ENCODE measurements around the gene PRKG1. TPM values are rescaled to one million over a fixed set of nuclear protein-coding genes. Genes with fewer than 3 reads are reported as not detected.
A peak's percentile ranks its signal among the peaks of the same experiment; 100 is the strongest.

PRKG1 gene
- total RNA-seq, 2 experiments from 2014 or later, result not detected

GRCh38 chr10:52312942-52313255, 1238.6 kb downstream of the PRKG1 start:
- no peaks in the 10 kb centered on the region for H3K36me3 Mint-ChIP-seq
- intact Hi-C loops (cut with micrococcal nuclease), result no loop called here
- ChIA-PET CTCF (no interaction called here), POLR2A (no interaction called here)
- no peak overlapping the region for H3K27ac Mint-ChIP-seq
- no peak overlapping the region for H3K4me3 Mint-ChIP-seq
- DNase-seq, result no peak
- peaks cover 46% of the 10 kb centered on the region for H3K27me3 Mint-ChIP-seq
- H3K4me1 Mint-ChIP-seq (ENCODE audit: low read depth), result peaks cover 6% of the 10 kb centered on the region
- H3K9me3 Mint-ChIP-seq, result no peaks in the 10 kb centered on the region

DNA sequence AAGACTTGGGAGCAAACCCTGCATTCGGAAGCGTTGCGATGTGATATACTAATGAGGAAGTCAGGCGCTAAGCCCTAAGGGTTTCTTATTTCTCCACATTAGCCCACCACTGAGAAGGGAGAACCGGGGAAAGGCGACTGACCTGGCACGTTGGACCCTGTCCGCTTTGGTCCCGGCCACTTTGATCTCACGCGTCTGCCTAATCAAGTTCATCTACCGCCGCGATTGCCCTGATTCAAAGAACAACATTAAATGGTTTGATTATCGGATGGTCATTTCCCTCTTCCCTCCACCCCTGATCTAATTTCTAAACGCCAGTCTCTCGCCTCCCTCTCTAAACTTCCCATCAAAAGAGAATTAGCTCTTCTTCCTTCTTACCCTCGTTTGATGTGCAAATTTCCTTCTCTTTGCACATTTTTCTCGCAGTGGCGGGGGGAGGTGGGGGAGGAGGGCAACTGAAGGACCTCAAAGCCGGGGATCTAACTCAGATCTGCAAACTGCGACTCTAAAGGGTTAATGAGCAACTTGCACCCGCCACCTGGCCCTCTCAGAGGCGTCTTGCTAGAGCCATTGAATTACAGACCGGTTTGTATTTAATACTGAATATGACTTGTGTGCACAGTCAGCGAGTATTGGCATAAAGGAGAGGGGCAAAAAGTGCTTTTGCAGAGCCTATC, 1239.1 kb downstream of the PRKG1 start:
- ChIA-PET POLR2A (no interaction called here), CTCF (no interaction called here)
- no peak overlapping the region for H3K4me3 Mint-ChIP-seq
- H3K27ac Mint-ChIP-seq, result no peak overlapping the region
- H3K9me3 Mint-ChIP-seq, result no peaks in the 10 kb centered on the region
- no peak for DNase-seq
- H3K27me3 Mint-ChIP-seq, result peaks cover 42% of the 10 kb centered on the region
- H3K4me1 Mint-ChIP-seq (ENCODE audit: low read depth), result peaks cover 6% of the 10 kb centered on the region
- intact Hi-C loops (cut with micrococcal nuclease), result no loop called here
- H3K36me3 Mint-ChIP-seq, result no peaks in the 10 kb centered on the region

- intact Hi-C loops (cut with micrococcal nuclease), result no loop called here
Measured at GRCh38 chr10:52313933-52314821, 1239.9 kb downstream of the PRKG1 start, which contains the start of gene DKK1. DKK1 (plus strand) TSS chr10:52314281; CDS start chr10:52314435, 154 bp downstream.

DNA sequence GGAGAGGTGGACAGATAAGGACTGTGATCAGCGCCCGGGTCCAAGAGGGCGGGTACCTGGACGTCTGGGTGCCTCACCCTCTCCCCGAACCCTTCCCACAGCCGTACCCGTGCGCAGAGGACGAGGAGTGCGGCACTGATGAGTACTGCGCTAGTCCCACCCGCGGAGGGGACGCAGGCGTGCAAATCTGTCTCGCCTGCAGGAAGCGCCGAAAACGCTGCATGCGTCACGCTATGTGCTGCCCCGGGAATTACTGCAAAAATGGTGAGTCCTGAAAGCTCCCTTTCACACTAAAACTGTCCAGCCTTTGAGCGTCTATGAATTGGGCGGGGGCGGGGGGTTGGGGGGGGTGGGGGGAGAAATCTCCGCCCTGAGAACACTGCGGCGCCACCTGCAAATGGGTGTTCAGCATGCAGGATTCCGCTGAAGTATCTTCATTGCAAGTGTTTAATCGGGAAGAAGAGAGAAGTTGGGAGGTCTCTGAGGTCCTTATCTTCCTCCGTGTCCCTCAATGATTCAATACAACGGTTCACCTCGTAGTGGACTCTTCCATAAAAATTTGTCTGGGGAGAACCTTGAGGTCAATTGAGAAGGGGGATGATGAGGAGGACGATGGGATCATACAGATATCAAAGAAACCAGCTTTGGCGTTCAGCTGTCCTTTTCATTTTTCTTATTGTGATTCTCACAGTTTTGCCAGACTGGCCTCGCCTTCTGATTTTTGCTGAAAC, 1240.7 kb downstream of the PRKG1 start:
- intact Hi-C loops (cut with micrococcal nuclease), result no loop called here
- Mint-ChIP-seq H3K36me3 (no peaks in the 10 kb centered on the region), H3K9me3 (no peaks in the 10 kb centered on the region), H3K27ac (no peak overlapping the region), H3K4me1 (ENCODE audit: low read depth) (peaks cover 6% of the 10 kb centered on the region), H3K4me3 (no peak overlapping the region), H3K27me3 (peaks cover 28% of the 10 kb centered on the region)
- DNase-seq, result no peak
- CTCF ChIA-PET, result no interaction called here
- POLR2A ChIA-PET, result no interaction called here

More at GRCh38 chr10:52313933-52314821, 1239.9 kb downstream of the PRKG1 start, which contains the start of gene DKK1:
- Mint-ChIP-seq H3K9me3 (no peaks in the 10 kb centered on the region), H3K4me3 (no peak within 1 kb of the TSS), H3K27me3 (peaks cover 35% of the 10 kb centered on the region), H3K36me3 (no peaks in the 10 kb centered on the region), H3K4me1 (ENCODE audit: low read depth) (peaks cover 6% of the 10 kb centered on the region), H3K27ac (no peak within 1 kb of the TSS)
- ChIA-PET CTCF (no interaction called here), POLR2A (no interaction called here)
- DNase-seq, result peak; percentile 20

DNA sequence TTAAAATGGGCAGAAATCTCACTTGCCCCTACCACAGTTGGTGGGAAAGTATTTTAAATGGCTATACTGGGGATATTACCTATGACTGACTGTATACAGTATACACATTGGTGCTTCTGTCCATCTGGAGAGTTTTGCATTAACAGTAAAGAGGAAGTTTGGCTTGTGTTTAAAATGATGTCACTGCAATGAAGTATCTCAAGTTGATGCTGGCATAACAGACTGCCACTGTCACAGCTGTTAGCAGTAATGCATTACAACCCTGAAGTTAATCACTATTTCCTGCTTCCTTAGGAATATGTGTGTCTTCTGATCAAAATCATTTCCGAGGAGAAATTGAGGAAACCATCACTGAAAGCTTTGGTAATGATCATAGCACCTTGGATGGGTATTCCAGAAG, 1241.7 kb downstream of the PRKG1 start:
- intact Hi-C loops (cut with micrococcal nuclease), result no loop called here
- no peaks in the 10 kb centered on the region for H3K36me3 Mint-ChIP-seq
- ChIA-PET CTCF (no interaction called here), POLR2A (no interaction called here)
- H3K27ac Mint-ChIP-seq, result no peak overlapping the region
- no peak for DNase-seq
- H3K4me3 Mint-ChIP-seq, result no peak overlapping the region
- H3K27me3 Mint-ChIP-seq, result peaks cover 25% of the 10 kb centered on the region
- peaks cover 6% of the 10 kb centered on the region for H3K4me1 Mint-ChIP-seq (ENCODE audit: low read depth)
- no peaks in the 10 kb centered on the region for H3K9me3 Mint-ChIP-seq

DNA sequence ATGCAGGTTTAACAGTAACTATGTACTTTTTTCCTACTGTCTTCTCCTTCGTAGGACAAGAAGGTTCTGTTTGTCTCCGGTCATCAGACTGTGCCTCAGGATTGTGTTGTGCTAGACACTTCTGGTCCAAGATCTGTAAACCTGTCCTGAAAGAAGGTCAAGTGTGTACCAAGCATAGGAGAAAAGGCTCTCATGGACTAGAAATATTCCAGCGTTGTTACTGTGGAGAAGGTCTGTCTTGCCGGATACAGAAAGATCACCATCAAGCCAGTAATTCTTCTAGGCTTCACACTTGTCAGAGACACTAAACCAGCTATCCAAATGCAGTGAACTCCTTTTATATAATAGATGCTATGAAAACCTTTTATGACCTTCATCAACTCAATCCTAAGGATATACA, 1242.2 kb downstream of the PRKG1 start:
- CTCF ChIA-PET, result no interaction called here
- no peaks in the 10 kb centered on the region for H3K9me3 Mint-ChIP-seq
- H3K4me3 Mint-ChIP-seq, result no peak overlapping the region
- peaks cover 25% of the 10 kb centered on the region for H3K27me3 Mint-ChIP-seq
- no peak overlapping the region for H3K27ac Mint-ChIP-seq
- no peak for DNase-seq
- intact Hi-C loops (cut with micrococcal nuclease), result no loop called here
- H3K36me3 Mint-ChIP-seq, result no peaks in the 10 kb centered on the region
- peaks cover 6% of the 10 kb centered on the region for H3K4me1 Mint-ChIP-seq (ENCODE audit: low read depth)
- POLR2A ChIA-PET, result no interaction called here

- H3K4me3 Mint-ChIP-seq, result no peak overlapping the region
- H3K4me1 Mint-ChIP-seq (ENCODE audit: low read depth), result peaks cover 6% of the 10 kb centered on the region
- H3K27ac Mint-ChIP-seq, result no peak overlapping the region
- ChIA-PET CTCF (no interaction called here), POLR2A (no interaction called here)
- intact Hi-C loops (cut with micrococcal nuclease), result no loop called here
- H3K9me3 Mint-ChIP-seq, result no peaks in the 10 kb centered on the region
- H3K36me3 Mint-ChIP-seq, result no peaks in the 10 kb centered on the region
- no peak for DNase-seq
- peaks cover 16% of the 10 kb centered on the region for H3K27me3 Mint-ChIP-seq
Measured at GRCh38 chr10:52318136-52318701, 1243.9 kb downstream of the PRKG1 start.

DNA sequence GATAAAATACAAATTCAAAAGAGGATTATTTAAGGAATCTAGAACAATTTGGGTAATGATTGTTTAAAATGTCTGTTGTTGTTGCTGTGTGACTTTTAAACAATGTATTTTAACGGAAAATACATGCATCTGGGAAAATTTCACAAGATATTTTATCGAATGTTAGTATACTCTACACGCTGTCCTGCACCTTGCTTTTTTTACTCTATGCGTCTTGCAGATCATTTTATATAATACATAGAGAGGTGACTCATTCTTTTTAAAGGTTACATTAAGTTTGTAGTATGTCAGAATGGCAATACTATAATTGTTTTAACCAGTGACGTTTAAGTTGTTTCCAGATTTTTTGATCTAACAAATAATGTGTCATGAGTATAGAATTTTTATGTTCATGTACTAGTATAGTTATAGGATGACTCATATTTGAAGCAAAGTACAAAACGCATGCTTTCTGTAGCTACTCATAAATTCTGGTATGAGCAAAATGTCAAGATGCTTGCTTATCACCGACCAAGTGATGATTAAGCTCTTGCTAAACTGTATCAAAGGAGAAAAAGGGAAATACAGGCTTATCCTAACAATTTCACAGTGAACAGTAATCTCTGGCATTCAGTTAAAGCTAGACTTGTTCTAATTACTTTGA, 1244.7 kb downstream of the PRKG1 start:
- H3K9me3 Mint-ChIP-seq, result no peaks in the 10 kb centered on the region
- intact Hi-C loops (cut with micrococcal nuclease), result no loop called here
- no peak overlapping the region for H3K27ac Mint-ChIP-seq
- H3K4me3 Mint-ChIP-seq, result no peak overlapping the region
- POLR2A ChIA-PET, result no interaction called here
- CTCF ChIA-PET, result no interaction called here
- peaks cover 10% of the 10 kb centered on the region for H3K27me3 Mint-ChIP-seq
- H3K36me3 Mint-ChIP-seq, result no peaks in the 10 kb centered on the region
- DNase-seq, result no peak
- peaks cover 3% of the 10 kb centered on the region for H3K4me1 Mint-ChIP-seq (ENCODE audit: low read depth)

GRCh38 chr10:52319926-52320325, 1245.6 kb downstream of the PRKG1 start:
- DNase-seq, result no peak
- no peaks in the 10 kb centered on the region for H3K4me1 Mint-ChIP-seq (ENCODE audit: low read depth)
- H3K9me3 Mint-ChIP-seq, result no peaks in the 10 kb centered on the region
- H3K4me3 Mint-ChIP-seq, result no peak overlapping the region
- no peaks in the 10 kb centered on the region for H3K36me3 Mint-ChIP-seq
- intact Hi-C loops (cut with micrococcal nuclease), result no loop called here
- no peak overlapping the region for H3K27ac Mint-ChIP-seq
- ChIA-PET CTCF (no interaction called here), POLR2A (no interaction called here)
- H3K27me3 Mint-ChIP-seq, result peaks cover 3% of the 10 kb centered on the region

DNA sequence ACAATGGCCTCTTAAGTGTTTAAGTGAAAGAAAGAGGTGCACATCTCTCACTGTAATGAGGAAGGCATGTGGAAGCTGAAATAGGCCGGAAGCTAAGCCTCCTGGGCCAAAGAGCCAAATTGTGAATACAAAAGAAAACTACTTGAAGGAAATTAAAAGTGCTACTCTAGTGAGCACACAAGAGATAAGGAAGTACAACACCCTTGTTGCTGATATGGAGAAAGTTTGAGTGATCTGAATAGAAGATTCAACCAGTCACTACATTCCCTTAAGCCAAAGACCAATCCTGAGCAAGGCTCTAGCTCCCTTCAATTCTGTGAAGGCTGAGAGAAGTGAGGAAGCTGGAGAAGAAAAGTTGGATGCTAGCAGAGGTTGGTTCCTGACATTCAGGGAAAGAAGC, 1248.0 kb downstream of the PRKG1 start:
- intact Hi-C loops (cut with micrococcal nuclease), result no loop called here
- ChIA-PET POLR2A (no interaction called here), CTCF (no interaction called here)
- Mint-ChIP-seq H3K36me3 (no peaks in the 10 kb centered on the region), H3K4me3 (no peak overlapping the region), H3K27me3 (no peaks in the 10 kb centered on the region), H3K4me1 (ENCODE audit: low read depth) (no peaks in the 10 kb centered on the region), H3K27ac (no peak overlapping the region), H3K9me3 (no peaks in the 10 kb centered on the region)
- no peak for DNase-seq

DNA sequence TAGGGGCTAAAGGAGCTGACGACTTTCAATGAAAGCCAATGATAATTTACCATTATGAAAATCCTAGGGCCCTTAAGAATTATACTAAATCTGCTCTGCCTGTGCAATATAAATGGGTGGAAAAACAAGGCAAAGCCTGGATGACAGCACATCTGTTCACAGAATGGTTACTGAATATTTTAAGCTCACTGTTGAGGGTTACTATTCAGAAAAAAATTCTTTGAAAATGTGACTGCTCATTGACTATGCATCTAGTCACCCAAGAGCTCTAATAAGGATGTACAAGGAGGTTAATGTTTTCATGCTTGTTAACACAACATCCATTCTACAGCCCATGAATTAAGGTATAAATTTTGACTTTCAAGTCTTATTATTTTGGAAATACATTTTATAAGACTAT, 1248.6 kb downstream of the PRKG1 start:
- no peak for DNase-seq
- Mint-ChIP-seq H3K9me3 (no peaks in the 10 kb centered on the region), H3K27ac (no peak overlapping the region), H3K36me3 (no peaks in the 10 kb centered on the region), H3K27me3 (no peaks in the 10 kb centered on the region), H3K4me3 (no peak overlapping the region), H3K4me1 (ENCODE audit: low read depth) (no peaks in the 10 kb centered on the region)
- CTCF ChIA-PET, result no interaction called here
- intact Hi-C loops (cut with micrococcal nuclease), result no loop called here
- POLR2A ChIA-PET, result no interaction called here

- ChIA-PET CTCF (no interaction called here), POLR2A (no interaction called here)
- Mint-ChIP-seq H3K9me3 (no peaks in the 10 kb centered on the region), H3K27ac (no peak overlapping the region), H3K4me1 (ENCODE audit: low read depth) (no peaks in the 10 kb centered on the region), H3K4me3 (no peak overlapping the region), H3K36me3 (no peaks in the 10 kb centered on the region), H3K27me3 (no peaks in the 10 kb centered on the region)
- intact Hi-C loops (cut with micrococcal nuclease), result no loop called here
- no peak for DNase-seq
Measured at GRCh38 chr10:52326382-52326781, 1252.1 kb downstream of the PRKG1 start.
